Activated naive CD8-positive, alpha-beta T cell treated with anti-CD3 and anti-CD28 coated beads, Interleukin-2, amount 50 U/mL, for 24 hours (primary cell): ENCODE results near the gene DCX.
"Not testable (repeated sequence)": the region's sequence is repeated elsewhere in the genome, so short reads cannot be mapped to it uniquely, and the experiment has no call there.

Experiments
- ATAC-seq: fragments of 150-1000 bp; cut with Tn5 transposase; one replicate; pipeline ENCODE4 v1.10.0; 2021
- DNase-seq: peaks from one replicate; pipeline ENCODE4 v3.0.0; 2021
- H3K27ac Mint-ChIP-seq: one replicate; pipeline ENCODE4 v1.8.0; 2021; ENCODE audit warnings: mild to moderate bottlenecking, mixed read lengths
- H3K27me3 Mint-ChIP-seq: one replicate; pipeline ENCODE4 v1.8.0; 2021; ENCODE audit warnings: mixed read lengths
- H3K36me3 Mint-ChIP-seq: one replicate; pipeline ENCODE4 v1.8.0; 2021; ENCODE audit warnings: low read depth, mixed read lengths
- H3K4me1 Mint-ChIP-seq: one replicate; pipeline ENCODE4 v1.8.0; 2021; ENCODE audit warnings: mixed read lengths
- H3K4me3 Mint-ChIP-seq: one replicate; pipeline ENCODE4 v1.8.0; 2021; ENCODE audit warnings: mild to moderate bottlenecking, moderate library complexity, mixed read lengths
- H3K9me3 Mint-ChIP-seq: one replicate; pipeline ENCODE4 v1.8.0; 2021; ENCODE audit warnings: mixed read lengths

DCX gene

DNA sequence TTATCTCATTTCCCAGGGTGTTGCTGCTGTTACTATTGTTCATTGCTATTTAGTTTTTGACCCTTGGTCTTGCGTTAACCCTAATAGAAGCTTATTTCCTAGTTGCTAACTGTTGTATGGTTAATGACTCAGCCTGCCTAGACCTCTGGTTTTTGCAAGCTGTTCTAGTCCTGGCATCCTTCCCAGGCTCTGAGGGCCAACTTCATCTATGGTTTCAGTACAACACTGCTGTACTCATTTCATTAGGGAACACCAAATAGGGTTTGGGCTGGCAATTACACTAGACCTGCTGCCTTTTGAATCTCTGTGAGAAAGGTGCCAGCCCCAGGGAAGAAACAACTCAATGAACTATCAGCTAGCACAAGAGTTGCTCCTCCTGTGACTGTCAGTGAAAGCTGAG, 59.6 kb downstream of the DCX start:
- ATAC-seq (no peak), DNase-seq (no peak)
- Mint-ChIP-seq H3K36me3 (no peaks in the 10 kb centered on the region), H3K4me1 (no peaks in the 10 kb centered on the region), H3K9me3 (no peaks in the 10 kb centered on the region), H3K27me3 (no peaks in the 10 kb centered on the region), H3K4me3 (no peak overlapping the region), H3K27ac (no peak overlapping the region)

GRCh38 chrX:111349934-111350333, 62.1 kb downstream of the DCX start:
- no peak for DNase-seq
- no peak for ATAC-seq
- Mint-ChIP-seq H3K27me3 (no peaks in the 10 kb centered on the region), H3K4me3 (no peak overlapping the region), H3K27ac (no peak overlapping the region), H3K9me3 (no peaks in the 10 kb centered on the region), H3K36me3 (no peaks in the 10 kb centered on the region), H3K4me1 (no peaks in the 10 kb centered on the region)

DNA sequence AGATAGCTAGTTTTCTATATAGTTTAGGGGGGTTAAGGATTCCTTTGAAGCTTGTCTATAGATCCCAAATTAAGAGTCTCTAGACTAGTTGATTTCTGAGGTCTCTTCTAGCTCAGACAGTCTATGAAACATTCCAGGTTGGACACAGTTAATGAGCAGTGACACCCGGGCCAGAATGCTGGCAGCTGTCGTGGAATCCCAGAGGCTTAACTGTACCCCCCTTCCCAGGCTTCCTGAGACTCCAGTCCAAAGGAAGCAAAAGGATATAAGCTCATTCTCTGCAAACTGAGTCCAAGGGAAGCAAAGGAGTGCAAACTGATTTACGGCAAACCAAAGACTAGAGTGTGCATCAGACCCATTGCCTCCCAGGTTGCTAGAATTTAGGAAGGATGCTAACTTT, 62.9 kb downstream of the DCX start:
- no peak for DNase-seq
- no peak for ATAC-seq
- H3K9me3 Mint-ChIP-seq = no peaks in the 10 kb centered on the region
- no peaks in the 10 kb centered on the region for H3K36me3 Mint-ChIP-seq
- H3K4me1 Mint-ChIP-seq = no peaks in the 10 kb centered on the region
- no peaks in the 10 kb centered on the region for H3K27me3 Mint-ChIP-seq
- no peak overlapping the region for H3K4me3 Mint-ChIP-seq
- no peak overlapping the region for H3K27ac Mint-ChIP-seq

DNA sequence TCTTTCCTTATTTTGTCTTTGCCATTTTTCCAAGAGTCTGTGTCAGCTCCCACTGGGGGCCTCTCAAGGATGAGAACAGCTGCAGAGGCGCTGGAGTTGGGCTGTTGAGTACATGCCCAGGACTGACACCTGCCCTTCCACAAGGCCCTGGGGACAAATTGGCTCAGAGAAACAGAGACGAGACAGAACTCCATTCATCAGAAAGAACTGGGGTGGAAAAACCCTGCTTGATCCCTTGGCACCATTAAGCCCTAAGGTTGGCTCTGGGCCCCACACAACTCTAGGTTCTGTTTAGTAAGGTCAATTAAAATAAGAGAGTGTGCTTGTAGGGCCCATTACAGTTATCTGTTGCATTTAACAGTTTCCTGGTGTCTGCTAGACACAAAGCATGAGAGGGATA, 63.6 kb downstream of the DCX start:
- Mint-ChIP-seq H3K36me3 (no peaks in the 10 kb centered on the region), H3K4me1 (no peaks in the 10 kb centered on the region), H3K4me3 (no peak overlapping the region), H3K27me3 (no peaks in the 10 kb centered on the region), H3K9me3 (no peaks in the 10 kb centered on the region), H3K27ac (no peak overlapping the region)
- ATAC-seq = no peak
- no peak for DNase-seq

DNA sequence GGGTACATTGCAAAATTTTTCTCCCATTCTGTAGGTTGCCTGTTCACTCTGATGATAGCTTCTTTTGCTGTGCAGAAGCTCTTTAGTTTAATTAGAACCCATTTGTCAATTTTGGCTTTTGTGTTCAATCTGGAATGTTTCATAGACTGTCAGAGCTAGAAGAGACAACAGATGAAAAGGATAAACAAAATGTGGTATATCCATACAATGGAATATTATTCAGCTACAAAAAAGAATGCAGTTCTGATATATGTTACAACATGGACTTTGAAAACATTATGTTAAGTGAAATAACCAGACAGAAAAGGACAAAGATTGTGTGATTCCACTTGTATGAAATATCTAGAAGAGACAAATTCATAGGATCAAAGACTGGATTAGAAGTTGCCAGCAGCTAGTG, 65.8 kb downstream of the DCX start:
- not testable (repeated sequence) for H3K36me3 Mint-ChIP-seq, H3K9me3 Mint-ChIP-seq, H3K4me3 Mint-ChIP-seq, DNase-seq, ATAC-seq, H3K27ac Mint-ChIP-seq, H3K27me3 Mint-ChIP-seq, H3K4me1 Mint-ChIP-seq

DNA sequence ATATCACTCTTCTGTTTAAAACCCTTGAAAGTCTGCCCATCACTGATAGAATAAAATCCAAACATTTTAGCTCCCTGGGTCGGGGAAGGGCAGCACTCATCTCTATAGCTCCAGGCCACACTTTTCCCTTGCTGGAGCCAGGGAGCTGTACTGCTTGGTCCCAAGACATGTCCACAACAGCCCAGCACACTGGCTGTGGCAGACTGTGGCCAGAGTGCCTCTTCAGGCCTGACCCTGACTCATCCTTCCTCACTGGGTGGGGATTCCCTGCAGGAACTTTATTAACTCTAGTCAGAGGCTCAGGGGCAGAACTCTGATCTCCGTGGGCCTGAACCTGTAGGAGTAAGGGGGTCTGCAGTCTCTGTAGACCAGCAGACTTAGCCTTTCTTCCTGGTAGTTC, 71.9 kb downstream of the DCX start:
- no peaks in the 10 kb centered on the region for H3K4me1 Mint-ChIP-seq
- no peaks in the 10 kb centered on the region for H3K36me3 Mint-ChIP-seq
- no peak for DNase-seq
- no peak overlapping the region for H3K4me3 Mint-ChIP-seq
- H3K27ac Mint-ChIP-seq = no peak overlapping the region
- H3K9me3 Mint-ChIP-seq = peaks cover 5% of the 10 kb centered on the region
- no peak for ATAC-seq
- H3K27me3 Mint-ChIP-seq = no peaks in the 10 kb centered on the region

DNA sequence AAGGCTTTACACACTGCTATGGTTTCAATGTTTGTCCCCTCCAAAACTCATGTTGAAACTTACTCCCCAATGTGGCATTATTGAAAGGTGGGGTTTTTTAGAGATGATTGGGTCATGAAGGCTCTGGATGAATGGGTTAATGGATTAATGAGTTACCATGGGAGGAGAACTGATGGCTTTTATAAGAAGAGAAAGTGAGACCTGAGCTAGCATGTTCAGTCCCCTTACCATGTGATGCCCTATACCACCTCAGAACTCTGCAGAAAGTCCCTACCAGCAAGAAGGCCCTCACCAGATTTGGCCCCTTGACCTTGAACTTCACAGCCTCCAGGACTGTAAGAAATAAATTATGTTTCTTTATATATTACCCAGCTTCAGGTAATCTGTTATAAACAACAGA, 72.8 kb downstream of the DCX start:
- H3K27me3 Mint-ChIP-seq = no peaks in the 10 kb centered on the region
- DNase-seq (no peak), ATAC-seq (no peak)
- no peaks in the 10 kb centered on the region for H3K4me1 Mint-ChIP-seq
- peaks cover 5% of the 10 kb centered on the region for H3K9me3 Mint-ChIP-seq
- no peak overlapping the region for H3K4me3 Mint-ChIP-seq
- no peaks in the 10 kb centered on the region for H3K36me3 Mint-ChIP-seq
- H3K27ac Mint-ChIP-seq = no peak overlapping the region

GRCh38 chrX:111338095-111338698, 73.8 kb downstream of the DCX start:
- H3K27ac Mint-ChIP-seq = no peak overlapping the region
- H3K4me1 Mint-ChIP-seq = no peaks in the 10 kb centered on the region
- DNase-seq (no peak), ATAC-seq (no peak)
- no peak overlapping the region for H3K4me3 Mint-ChIP-seq
- H3K27me3 Mint-ChIP-seq = no peaks in the 10 kb centered on the region
- H3K36me3 Mint-ChIP-seq = no peaks in the 10 kb centered on the region
- peaks cover 5% of the 10 kb centered on the region for H3K9me3 Mint-ChIP-seq

DNA sequence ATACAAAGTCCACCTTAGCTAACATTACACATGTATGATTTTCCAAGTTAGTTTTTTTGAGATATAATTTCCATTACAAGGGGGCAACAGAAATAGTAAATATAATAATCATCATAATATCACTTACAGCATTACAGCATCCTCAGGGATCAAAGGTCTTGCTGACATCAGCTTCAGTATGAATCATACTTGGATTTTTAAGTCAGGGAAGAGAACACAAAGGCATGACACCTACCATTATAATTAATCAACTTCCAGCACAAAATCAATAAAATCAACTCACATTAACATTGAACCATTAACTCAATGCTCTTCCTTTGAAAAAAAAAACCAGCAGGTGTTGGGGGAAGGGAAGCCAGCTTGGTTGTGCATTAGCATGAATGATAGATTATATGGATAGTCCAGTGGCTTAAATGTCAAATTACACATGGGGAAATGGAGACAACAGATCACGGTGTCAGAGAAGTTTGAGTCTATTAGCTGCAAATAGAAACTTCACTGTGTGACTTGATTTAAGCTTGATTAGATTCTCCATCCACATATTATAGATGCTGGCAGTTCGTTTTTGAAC, 74.8 kb downstream of the DCX start:
- H3K4me3 Mint-ChIP-seq = no peak overlapping the region

DNA sequence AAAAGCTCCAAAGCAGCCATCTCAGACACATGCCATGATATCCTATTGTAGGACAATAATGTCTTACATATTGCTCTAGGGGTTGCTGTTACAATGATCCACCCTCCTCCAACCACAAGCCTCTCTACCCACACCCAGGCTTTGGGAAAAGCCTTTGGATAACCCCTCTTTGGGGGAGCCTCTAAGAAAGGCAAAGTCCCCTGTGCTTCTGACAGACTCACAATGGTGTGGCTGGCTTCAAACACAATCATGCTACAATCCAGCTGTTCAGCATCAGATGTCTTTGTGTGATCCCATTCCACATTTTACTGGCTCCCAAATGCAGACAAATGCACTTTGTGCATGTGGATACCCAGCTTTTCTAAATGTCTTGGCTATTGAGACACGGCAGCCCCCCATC, 75.9 kb downstream of the DCX start:
- Mint-ChIP-seq H3K27me3 (no peaks in the 10 kb centered on the region), H3K4me3 (no peak overlapping the region), H3K9me3 (no peaks in the 10 kb centered on the region), H3K36me3 (no peaks in the 10 kb centered on the region), H3K27ac (no peak overlapping the region), H3K4me1 (no peaks in the 10 kb centered on the region)
- ATAC-seq (no peak), DNase-seq (no peak)

More for the DNA sequence above, 74.8 kb downstream of the DCX start:
- H3K36me3 Mint-ChIP-seq = no peaks in the 10 kb centered on the region
- no peaks in the 10 kb centered on the region for H3K27me3 Mint-ChIP-seq
- ATAC-seq (no peak), DNase-seq (no peak)
- H3K4me1 Mint-ChIP-seq = no peaks in the 10 kb centered on the region
- H3K9me3 Mint-ChIP-seq = no peaks in the 10 kb centered on the region
- H3K27ac Mint-ChIP-seq = no peak overlapping the region

DNA sequence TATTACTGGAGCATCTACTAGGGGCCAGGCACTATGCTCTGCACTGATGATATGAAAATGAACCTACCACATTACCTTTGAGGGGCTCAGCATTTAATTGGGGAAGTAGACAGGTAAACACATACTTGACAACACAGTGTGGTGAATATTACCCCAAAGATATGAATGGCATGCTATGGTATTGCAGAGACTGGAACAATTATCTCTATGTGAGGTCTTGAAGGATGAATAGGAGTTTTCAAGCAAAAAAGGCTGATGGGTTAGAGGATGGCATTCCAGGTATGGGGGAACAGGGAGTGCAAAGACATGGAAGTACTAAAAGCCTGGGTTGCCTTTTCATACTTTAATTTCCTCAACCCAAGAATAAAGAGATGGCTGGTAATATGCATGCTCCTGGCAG, 82.6 kb downstream of the DCX start:
- H3K27me3 Mint-ChIP-seq = no peaks in the 10 kb centered on the region
- ATAC-seq (no peak), DNase-seq (no peak)
- no peak overlapping the region for H3K4me3 Mint-ChIP-seq
- H3K27ac Mint-ChIP-seq = no peak overlapping the region
- no peaks in the 10 kb centered on the region for H3K4me1 Mint-ChIP-seq
- H3K9me3 Mint-ChIP-seq = no peaks in the 10 kb centered on the region
- no peaks in the 10 kb centered on the region for H3K36me3 Mint-ChIP-seq

DNA sequence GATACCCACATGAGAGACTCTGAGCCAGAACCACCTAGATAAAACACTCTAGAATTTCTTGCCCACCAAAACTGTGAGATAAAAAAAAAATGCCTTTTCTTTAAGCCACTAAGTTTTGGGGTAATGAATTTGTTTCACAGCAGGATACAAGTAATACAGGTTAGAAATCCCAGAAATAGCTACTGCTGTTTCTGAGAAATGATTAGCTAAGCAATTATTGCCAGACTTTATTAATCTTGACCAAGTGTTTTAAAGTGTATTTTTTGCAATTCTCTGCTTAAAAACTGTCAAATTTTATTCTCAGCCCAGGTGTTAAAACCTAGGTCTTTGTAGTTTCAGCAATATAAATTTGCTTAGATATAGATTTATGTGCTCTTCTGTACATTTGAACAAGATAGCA, 83.1 kb downstream of the DCX start:
- no peaks in the 10 kb centered on the region for H3K36me3 Mint-ChIP-seq
- no peak overlapping the region for H3K27ac Mint-ChIP-seq
- ATAC-seq (no peak), DNase-seq (no peak)
- no peaks in the 10 kb centered on the region for H3K4me1 Mint-ChIP-seq
- no peak overlapping the region for H3K4me3 Mint-ChIP-seq
- H3K9me3 Mint-ChIP-seq = no peaks in the 10 kb centered on the region
- H3K27me3 Mint-ChIP-seq = no peaks in the 10 kb centered on the region

DNA sequence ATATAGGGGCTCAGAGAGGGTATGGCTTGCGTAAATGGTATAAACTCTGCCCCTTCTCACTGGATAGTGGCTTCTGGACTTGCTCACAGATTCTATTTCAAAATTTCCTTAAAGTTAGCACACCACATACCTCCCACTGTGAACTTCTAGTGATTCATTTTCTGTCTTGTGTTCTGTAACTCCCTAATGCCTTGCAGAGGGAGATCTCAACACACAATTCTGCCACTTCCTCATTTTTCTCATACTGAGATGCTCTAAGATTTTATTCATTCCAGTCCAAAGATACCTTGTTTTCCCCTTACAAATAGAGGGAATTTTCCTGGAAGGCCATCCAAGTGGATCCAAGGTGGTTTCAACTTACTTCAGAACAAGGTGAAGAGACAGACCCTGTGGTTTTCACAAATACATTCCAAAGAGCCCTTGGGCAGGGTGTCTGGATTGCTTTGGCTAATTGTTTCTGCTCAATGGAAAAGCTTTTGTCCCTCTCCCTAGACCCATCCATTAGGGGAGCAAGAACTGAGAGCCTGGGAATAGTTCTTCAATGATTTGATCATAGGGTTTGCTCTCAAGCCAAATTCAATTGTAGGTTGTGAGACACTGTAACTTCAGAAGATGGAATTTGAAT, 89.6 kb downstream of the DCX start:
- Mint-ChIP-seq H3K4me3 (no peak overlapping the region), H3K36me3 (no peaks in the 10 kb centered on the region), H3K27me3 (no peaks in the 10 kb centered on the region), H3K4me1 (no peaks in the 10 kb centered on the region), H3K27ac (no peak overlapping the region), H3K9me3 (no peaks in the 10 kb centered on the region)
- ATAC-seq (no peak), DNase-seq (no peak)

- H3K36me3 Mint-ChIP-seq = no peaks in the 10 kb centered on the region
- DNase-seq (no peak), ATAC-seq (no peak)
- no peak overlapping the region for H3K27ac Mint-ChIP-seq
- no peaks in the 10 kb centered on the region for H3K27me3 Mint-ChIP-seq
- H3K4me3 Mint-ChIP-seq = no peak overlapping the region
- no peaks in the 10 kb centered on the region for H3K9me3 Mint-ChIP-seq
- H3K4me1 Mint-ChIP-seq = no peaks in the 10 kb centered on the region
Observed at GRCh38 chrX:111319451-111319850, 92.5 kb downstream of the DCX start.

DNA sequence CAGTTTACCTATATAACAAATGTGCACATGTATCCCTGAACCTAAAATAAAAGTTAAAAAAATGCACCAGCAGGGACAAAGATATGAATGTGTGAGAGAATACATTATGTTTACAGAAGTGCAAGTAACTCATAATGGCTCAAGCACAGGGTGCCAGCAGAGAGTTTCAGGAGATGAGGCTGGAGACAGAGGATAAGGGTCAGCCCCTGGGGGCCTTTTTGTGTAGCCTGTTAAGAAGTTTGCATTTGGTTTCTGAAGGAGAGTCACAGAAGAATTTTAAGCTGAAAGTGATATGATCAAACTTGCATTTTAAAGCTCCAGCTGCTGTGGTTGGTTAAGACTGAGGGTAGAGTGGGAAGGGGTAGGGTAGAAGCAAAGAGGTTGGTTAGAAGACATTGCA, 93.1 kb downstream of the DCX start:
- Mint-ChIP-seq H3K36me3 (no peaks in the 10 kb centered on the region), H3K9me3 (no peaks in the 10 kb centered on the region), H3K4me3 (no peak overlapping the region), H3K27ac (no peak overlapping the region), H3K4me1 (no peaks in the 10 kb centered on the region), H3K27me3 (no peaks in the 10 kb centered on the region)
- DNase-seq (no peak), ATAC-seq (no peak)

DNA sequence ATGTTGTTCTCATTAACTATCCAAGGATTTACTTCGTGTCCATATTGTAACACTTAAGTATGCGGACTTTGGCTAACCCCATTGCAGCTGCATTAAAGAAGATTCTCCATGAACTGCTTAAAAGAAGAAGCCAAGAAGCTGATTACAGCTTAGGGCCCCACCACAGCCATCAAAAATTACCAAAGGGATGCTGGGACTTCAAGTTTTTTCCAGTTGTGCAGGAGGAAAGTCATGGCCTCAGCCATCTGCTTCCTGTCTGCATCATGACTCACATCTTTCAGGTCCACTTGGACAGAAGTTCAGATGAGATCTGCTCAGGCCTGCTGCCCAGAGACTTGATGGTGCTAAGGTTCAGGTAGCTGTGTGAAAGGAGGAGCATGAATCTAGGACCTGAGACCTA, 102.9 kb downstream of the DCX start:
- no peak for ATAC-seq
- Mint-ChIP-seq H3K4me3 (no peak overlapping the region), H3K36me3 (no peaks in the 10 kb centered on the region), H3K9me3 (no peaks in the 10 kb centered on the region), H3K27me3 (no peaks in the 10 kb centered on the region), H3K27ac (no peak overlapping the region), H3K4me1 (no peaks in the 10 kb centered on the region)
- DNase-seq = no peak
